Stimulated activated memory B cell treated with anti-CD40 and anti-IgM and Interleukin-4, amounts not matched to agents 10 μg/mL and 1 μg/mL and 100 μg/mL, for 72 hours (primary cell): Measurements from ENCODE around the gene RPL6.
"Not testable (repeated sequence)": the region's sequence is repeated elsewhere in the genome, so short reads cannot be mapped to it uniquely, and the experiment has no call there.

ENCODE experiments used
- ATAC-seq: fragments of 150-1000 bp; cut with Tn5 transposase; 2 replicates; pipeline ENCODE4 v1.10.0; 2021
- H3K27ac Mint-ChIP-seq: one replicate; pipeline ENCODE4 v1.8.0; 2022; ENCODE audit warnings: mild to moderate bottlenecking, mixed read lengths
- H3K27me3 Mint-ChIP-seq: one replicate; pipeline ENCODE4 v1.8.0; 2022; ENCODE audit warnings: mixed read lengths
- H3K36me3 Mint-ChIP-seq: one replicate; pipeline ENCODE4 v1.8.0; 2022; ENCODE audit warnings: mixed read lengths
- H3K4me1 Mint-ChIP-seq: one replicate; pipeline ENCODE4 v1.8.0; 2022; ENCODE audit warnings: mixed read lengths
- H3K4me3 Mint-ChIP-seq: one replicate; pipeline ENCODE4 v1.8.0; 2022; ENCODE audit warnings: mild to moderate bottlenecking, moderate library complexity, mixed read lengths
- H3K9me3 Mint-ChIP-seq: one replicate; pipeline ENCODE4 v1.8.0; 2022; ENCODE audit warnings: mixed read lengths

Gene RPL6

GRCh38 chr12:112406519-112407488 lies 2.6 kb downstream of the RPL6 start:
- Mint-ChIP-seq H3K36me3 (peaks cover 48% of the 10 kb centered on the region), H3K27me3 (no peaks in the 10 kb centered on the region), H3K4me3 (peak overlapping the region; percentile 100), H3K27ac (peak overlapping the region; percentile 100), H3K9me3 (no peaks in the 10 kb centered on the region), H3K4me1 (peaks cover 42% of the 10 kb centered on the region)
- no peak for ATAC-seq

GRCh38 chr12:112401903-112402498 lies 7.4 kb downstream of the RPL6 start:
- ATAC-seq = no peak

GRCh38 chr12:112401054-112401453 lies 8.4 kb downstream of the RPL6 start:
- Mint-ChIP-seq H3K27ac (no peak overlapping the region), H3K4me3 (no peak overlapping the region), H3K4me1 (peaks cover 10% of the 10 kb centered on the region), H3K36me3 (peaks cover 15% of the 10 kb centered on the region), H3K27me3 (no peaks in the 10 kb centered on the region), H3K9me3 (no peaks in the 10 kb centered on the region)
- ATAC-seq = no peak

More at GRCh38 chr12:112401903-112402498, 7.4 kb downstream of the RPL6 start:
- H3K27me3 Mint-ChIP-seq = no peaks in the 10 kb centered on the region
- H3K4me1 Mint-ChIP-seq = peaks cover 12% of the 10 kb centered on the region
- no peak overlapping the region for H3K4me3 Mint-ChIP-seq
- H3K36me3 Mint-ChIP-seq = peaks cover 23% of the 10 kb centered on the region
- no peak overlapping the region for H3K27ac Mint-ChIP-seq
- H3K9me3 Mint-ChIP-seq = no peaks in the 10 kb centered on the region

- Mint-ChIP-seq H3K4me3 (no peak overlapping the region), H3K4me1 (no peaks in the 10 kb centered on the region), H3K9me3 (peaks cover 6% of the 10 kb centered on the region), H3K27me3 (peaks cover 8% of the 10 kb centered on the region), H3K36me3 (no peaks in the 10 kb centered on the region), H3K27ac (no peak overlapping the region)
- no peak for ATAC-seq
Observed at GRCh38 chr12:112393328-112393727, 16.1 kb downstream of the RPL6 start.

- H3K4me1 Mint-ChIP-seq, H3K27ac Mint-ChIP-seq, ATAC-seq, H3K4me3 Mint-ChIP-seq, H3K27me3 Mint-ChIP-seq, H3K9me3 Mint-ChIP-seq, H3K36me3 Mint-ChIP-seq: not testable (repeated sequence)
Observed at GRCh38 chr12:112389922-112390654, 19.3 kb downstream of the RPL6 start.

- no peaks in the 10 kb centered on the region for H3K9me3 Mint-ChIP-seq
- peaks cover 8% of the 10 kb centered on the region for H3K27me3 Mint-ChIP-seq
- no peak overlapping the region for H3K4me3 Mint-ChIP-seq
- no peaks in the 10 kb centered on the region for H3K36me3 Mint-ChIP-seq
- peaks cover 8% of the 10 kb centered on the region for H3K4me1 Mint-ChIP-seq
- H3K27ac Mint-ChIP-seq = no peak overlapping the region
- ATAC-seq = no peak
Observed at GRCh38 chr12:112389228-112389627, 20.2 kb downstream of the RPL6 start.

GRCh38 chr12:112386726-112387125 lies 22.7 kb downstream of the RPL6 start:
- H3K4me3 Mint-ChIP-seq = no peak overlapping the region
- no peaks in the 10 kb centered on the region for H3K36me3 Mint-ChIP-seq
- H3K4me1 Mint-ChIP-seq = peaks cover 8% of the 10 kb centered on the region
- H3K9me3 Mint-ChIP-seq = no peaks in the 10 kb centered on the region
- H3K27me3 Mint-ChIP-seq = peaks cover 8% of the 10 kb centered on the region
- no peak overlapping the region for H3K27ac Mint-ChIP-seq
- no peak for ATAC-seq

GRCh38 chr12:112382866-112383265 lies 26.5 kb downstream of the RPL6 start:
- Mint-ChIP-seq H3K27ac (peak overlapping the region; percentile 75), H3K4me3 (peak overlapping the region; percentile 90), H3K27me3 (no peaks in the 10 kb centered on the region), H3K4me1 (peaks cover 28% of the 10 kb centered on the region), H3K9me3 (no peaks in the 10 kb centered on the region), H3K36me3 (no peaks in the 10 kb centered on the region)
- ATAC-seq = no peak

GRCh38 chr12:112381883-112382796 lies 27.3 kb downstream of the RPL6 start, which contains the start of gene HECTD4:
HECTD4 (minus strand) TSS chr12:112382431; CDS start chr12:112382128, 303 bp downstream.
- peak; percentile 98 for ATAC-seq
- Mint-ChIP-seq H3K36me3 (no peaks in the 10 kb centered on the region), H3K4me3 (peak within 1 kb of the TSS; percentile 90), H3K27ac (peak within 1 kb of the TSS; percentile 75), H3K27me3 (no peaks in the 10 kb centered on the region), H3K4me1 (peaks cover 28% of the 10 kb centered on the region), H3K9me3 (no peaks in the 10 kb centered on the region)

GRCh38 chr12:112381406-112381882 lies 28.0 kb downstream of the RPL6 start:
- Mint-ChIP-seq H3K4me1 (peaks cover 30% of the 10 kb centered on the region), H3K9me3 (no peaks in the 10 kb centered on the region), H3K36me3 (no peaks in the 10 kb centered on the region), H3K27me3 (no peaks in the 10 kb centered on the region), H3K4me3 (peak overlapping the region; percentile 90), H3K27ac (peak overlapping the region; percentile 75)
- peak; percentile 82 for ATAC-seq

- peaks cover 33% of the 10 kb centered on the region for H3K4me1 Mint-ChIP-seq
Observed at GRCh38 chr12:112380663-112381405, 28.6 kb downstream of the RPL6 start.

GRCh38 chr12:112375105-112375504 lies 34.3 kb downstream of the RPL6 start:
- Mint-ChIP-seq H3K36me3 (peaks cover 5% of the 10 kb centered on the region), H3K9me3 (no peaks in the 10 kb centered on the region), H3K27me3 (no peaks in the 10 kb centered on the region), H3K4me1 (peaks cover 33% of the 10 kb centered on the region), H3K4me3 (no peak overlapping the region), H3K27ac (peak overlapping the region; percentile 21)
- no peak for ATAC-seq

More at GRCh38 chr12:112380663-112381405, 28.6 kb downstream of the RPL6 start:
- H3K36me3 Mint-ChIP-seq = no peaks in the 10 kb centered on the region
- no peaks in the 10 kb centered on the region for H3K27me3 Mint-ChIP-seq
- peak overlapping the region; percentile 90 for H3K4me3 Mint-ChIP-seq
- no peaks in the 10 kb centered on the region for H3K9me3 Mint-ChIP-seq
- peak overlapping the region; percentile 75 for H3K27ac Mint-ChIP-seq
- ATAC-seq = no peak

GRCh38 chr12:112374166-112374740 lies 35.2 kb downstream of the RPL6 start:
- Mint-ChIP-seq H3K27ac (no peak overlapping the region), H3K4me3 (no peak overlapping the region), H3K27me3 (no peaks in the 10 kb centered on the region)

More at GRCh38 chr12:112374166-112374740, 35.2 kb downstream of the RPL6 start:
- Mint-ChIP-seq H3K4me1 (peaks cover 33% of the 10 kb centered on the region), H3K36me3 (peaks cover 5% of the 10 kb centered on the region), H3K9me3 (no peaks in the 10 kb centered on the region)
- no peak for ATAC-seq
